ENCODE measurements around the gene DCAKD.

DNA sequence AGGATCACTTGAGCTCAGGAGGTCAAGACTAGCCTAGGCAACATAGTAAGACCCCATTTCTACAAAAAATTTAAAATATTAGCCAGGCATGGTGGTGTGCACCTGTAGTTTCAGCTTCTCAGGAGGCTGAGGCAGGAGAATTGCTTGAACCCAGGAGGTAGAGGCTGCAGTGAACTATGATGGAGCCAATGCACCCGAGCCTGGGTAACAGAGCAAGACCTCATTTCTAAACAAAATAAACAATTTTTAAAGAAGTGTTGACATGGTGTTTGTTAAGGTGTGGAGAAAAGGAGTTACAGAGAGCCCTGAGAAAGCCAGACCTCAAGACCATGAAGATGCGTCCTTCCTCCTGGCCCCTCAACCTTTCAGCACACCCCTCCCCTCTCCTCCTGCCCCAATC is 45.7 kb downstream of the DCAKD start:
- TF ChIP-seq ISL1 (CRISPR knock-in tag; IDR thresholded peaks at IDR 0.05) (no peak), ZC3H10 (CRISPR knock-in tag; IDR thresholded peaks at IDR 0.05) (no peak), ZNF565 (CRISPR knock-in tag; conservative IDR thresholded peaks at IDR 0.05; ENCODE audit: low read depth) (no peak), RARB (CRISPR knock-in tag; IDR thresholded peaks at IDR 0.05) (no peak), ZNF70 (CRISPR knock-in tag; IDR thresholded peaks at IDR 0.05) (no peak)
- TF ChIP-seq, protein P1, sequence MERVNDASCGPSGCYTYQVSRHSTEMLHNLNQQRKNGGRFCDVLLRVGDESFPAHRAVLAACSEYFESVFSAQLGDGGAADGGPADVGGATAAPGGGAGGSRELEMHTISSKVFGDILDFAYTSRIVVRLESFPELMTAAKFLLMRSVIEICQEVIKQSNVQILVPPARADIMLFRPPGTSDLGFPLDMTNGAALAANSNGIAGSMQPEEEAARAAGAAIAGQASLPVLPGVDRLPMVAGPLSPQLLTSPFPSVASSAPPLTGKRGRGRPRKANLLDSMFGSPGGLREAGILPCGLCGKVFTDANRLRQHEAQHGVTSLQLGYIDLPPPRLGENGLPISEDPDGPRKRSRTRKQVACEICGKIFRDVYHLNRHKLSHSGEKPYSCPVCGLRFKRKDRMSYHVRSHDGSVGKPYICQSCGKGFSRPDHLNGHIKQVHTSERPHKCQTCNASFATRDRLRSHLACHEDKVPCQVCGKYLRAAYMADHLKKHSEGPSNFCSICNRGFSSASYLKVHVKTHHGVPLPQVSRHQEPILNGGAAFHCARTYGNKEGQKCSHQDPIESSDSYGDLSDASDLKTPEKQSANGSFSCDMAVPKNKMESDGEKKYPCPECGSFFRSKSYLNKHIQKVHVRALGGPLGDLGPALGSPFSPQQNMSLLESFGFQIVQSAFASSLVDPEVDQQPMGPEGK (CRISPR knock-in tag; IDR thresholded peaks at IDR 0.05; ENCODE audit: borderline replicate concordance): no peak

All from SK-N-SH treated with all-trans-retinoic acid at 6 μM for 48 hours (cell line).